GM21723 (cell line): ENCODE results near the gene KIF5A.

ENCODE experiments used
- ATAC-seq: cut with Tn5 transposase; IDR thresholded peaks from one replicate; pipeline ENCODE4 v1.9.1; 2021; ENCODE audit warnings: mild to moderate bottlenecking, moderate library complexity; ENCODE audit not compliant: unreplicated experiment

KIF5A gene

DNA sequence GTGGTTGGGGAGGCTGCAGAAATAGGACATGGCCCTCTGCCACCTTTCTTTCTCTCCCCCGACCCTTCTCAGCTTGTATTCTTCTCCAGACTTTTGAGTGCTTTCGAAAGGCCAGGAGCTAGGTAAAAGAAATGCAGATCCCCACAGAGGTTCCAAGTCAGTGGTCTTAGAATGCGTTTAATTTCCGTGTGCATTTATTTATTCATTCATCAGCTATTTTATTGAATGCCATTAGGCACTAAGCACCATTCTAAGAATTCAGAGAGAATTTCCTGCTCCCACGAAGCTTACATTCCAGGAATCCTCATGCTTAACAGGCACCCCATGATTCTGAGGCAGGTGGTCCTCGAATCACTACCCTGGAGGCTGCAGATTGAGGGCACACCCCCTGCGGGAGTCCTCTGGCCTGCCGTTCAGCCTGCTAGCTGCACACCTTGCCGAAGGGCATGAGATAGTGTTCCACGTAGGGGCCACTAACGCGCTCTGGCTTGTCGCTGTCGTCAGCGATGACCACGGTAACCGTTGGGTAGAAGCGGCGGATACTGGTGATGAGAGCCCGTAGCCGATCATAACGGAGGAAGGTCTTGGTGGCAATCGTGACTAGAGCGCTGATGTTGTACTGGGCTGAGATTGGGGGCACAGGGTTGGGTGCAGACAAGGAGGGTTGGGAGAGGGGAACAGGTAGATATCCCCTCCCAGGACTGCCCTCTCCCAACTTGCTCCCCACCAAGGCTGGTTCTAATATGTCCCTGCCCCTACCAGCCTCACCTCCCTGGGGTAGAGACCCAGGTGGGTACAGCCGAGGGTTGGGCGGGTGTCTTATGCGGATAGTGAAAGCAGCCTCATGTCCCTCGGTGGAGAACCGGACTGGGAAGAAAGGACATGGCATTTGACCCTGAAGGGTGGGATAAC is 78.7 kb downstream of the KIF5A start:
- ATAC-seq: no peak

DNA sequence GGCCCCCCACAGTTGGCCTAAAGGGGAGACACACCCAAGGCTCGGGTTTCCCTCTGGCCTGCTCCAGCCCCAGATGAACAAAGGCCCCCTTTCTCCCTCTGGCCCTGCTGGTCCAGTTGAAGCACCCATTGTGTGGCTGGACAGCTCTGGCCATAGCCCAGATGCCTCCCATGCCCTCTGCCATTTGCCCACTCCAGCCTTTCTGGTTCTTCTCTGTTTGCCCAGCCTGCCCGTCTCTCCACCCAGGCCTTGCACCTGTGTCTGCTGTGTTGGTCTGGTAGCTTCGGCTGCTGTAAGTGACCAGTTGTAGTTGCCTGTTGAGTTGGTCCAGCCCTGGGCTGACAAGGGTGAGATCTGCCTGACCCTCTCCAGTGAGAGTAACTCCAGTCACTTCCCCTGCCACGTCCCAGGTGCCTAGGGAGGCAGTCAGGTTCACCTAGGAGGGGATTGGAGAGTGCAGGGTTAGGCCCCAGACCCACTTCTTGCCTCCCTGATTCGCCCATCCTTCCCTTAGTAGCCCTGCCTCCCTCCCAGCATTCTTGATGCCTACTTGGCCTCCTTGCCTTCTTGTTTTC is 80.1 kb downstream of the KIF5A start:
- no peak for ATAC-seq

DNA sequence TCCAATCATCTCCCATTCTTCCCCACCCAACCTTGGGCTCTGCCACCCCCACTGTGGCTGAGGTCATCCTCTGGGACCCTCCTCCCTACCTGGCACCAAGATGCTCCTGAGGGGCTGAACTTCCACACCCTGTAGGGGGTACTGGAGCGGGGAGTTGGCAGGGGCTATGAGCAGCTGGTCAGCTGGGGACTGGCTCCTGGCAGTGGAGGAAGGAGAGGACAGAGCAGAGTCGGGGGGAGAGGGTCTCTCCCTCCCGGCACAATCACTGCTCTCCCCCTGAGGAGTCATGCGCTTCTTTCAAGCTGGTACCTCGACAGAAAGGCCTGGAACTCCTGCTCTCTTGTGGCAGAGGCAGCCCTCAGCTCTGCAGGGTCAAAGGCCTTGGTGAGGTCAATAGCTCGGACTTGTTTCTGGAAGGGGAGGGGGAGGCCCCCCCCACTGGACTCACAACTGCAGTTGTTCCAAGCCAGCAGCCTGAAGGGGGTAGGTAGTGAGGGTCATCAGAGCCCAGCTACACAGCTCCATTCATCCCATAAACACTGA is 81.1 kb downstream of the KIF5A start:
- no peak for ATAC-seq

DNA sequence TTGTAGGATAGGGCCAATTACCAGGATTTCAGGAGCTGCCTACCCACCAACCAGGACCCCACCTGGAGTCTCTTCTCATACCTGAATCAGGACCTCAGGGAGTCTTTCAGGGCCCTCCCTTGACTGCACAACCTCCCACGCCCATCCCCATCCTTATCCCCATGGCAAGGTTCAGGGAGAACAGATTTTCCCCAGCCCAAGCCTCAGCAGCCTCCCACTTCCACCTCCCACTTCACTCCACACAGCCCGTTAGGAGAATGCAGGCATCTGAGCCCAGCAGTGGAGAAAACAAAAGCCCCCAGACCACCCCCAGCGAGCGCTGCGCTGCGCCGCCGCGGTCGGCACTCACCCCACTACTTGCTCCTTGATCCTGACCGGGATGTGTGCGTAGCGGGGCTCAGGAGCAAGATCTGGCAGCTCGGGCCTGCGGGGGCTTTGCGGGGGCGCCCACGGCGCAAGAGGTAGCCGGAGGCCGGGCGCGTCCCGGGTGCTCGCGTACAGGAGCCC is 81.8 kb downstream of the KIF5A start:
- ATAC-seq: no peak

DNA sequence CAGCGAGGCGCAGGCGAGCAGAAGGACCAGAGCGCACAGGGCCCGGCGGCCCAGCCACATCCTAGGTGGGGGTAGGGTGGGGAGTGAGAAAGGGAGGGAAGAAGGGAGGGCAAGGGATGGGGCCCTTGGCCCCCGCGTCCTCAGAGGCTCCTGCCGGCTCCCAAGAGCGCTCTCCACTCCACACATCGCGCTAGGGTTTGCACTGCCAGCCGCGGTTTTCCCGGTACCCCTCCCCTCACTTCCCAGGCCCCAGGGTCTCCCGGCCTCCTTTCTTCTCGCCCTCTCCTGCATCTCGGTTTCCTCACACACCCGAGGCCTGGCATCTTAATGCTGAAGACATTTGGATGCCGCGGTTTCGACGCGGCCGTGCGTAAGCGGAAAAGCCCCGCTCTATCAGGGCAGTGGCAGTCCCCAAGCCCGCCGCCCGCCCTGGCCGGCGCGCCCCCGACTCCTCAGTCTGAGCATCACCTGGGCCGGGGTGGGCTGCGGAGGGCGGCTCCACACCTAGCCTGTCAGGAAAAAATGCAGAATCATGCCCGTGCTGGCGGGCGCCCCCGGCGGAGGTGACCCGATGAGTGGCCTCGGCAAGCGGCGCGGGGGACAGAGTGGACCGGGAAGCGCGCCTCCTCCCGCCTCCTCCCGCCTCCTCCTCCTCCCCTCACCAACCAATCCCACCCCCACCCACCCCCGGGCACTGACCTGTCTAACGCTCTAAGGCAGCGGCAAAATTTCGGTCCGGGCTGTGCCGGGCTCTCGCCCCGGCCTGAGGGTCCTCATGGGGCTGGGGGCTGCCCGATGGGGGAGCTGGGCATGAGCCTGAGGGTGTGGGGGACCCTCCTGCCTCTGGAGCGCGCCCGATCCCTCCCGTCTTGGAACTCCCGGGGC is 82.5 kb downstream of the KIF5A start:
- ATAC-seq: peak; percentile 32

DNA sequence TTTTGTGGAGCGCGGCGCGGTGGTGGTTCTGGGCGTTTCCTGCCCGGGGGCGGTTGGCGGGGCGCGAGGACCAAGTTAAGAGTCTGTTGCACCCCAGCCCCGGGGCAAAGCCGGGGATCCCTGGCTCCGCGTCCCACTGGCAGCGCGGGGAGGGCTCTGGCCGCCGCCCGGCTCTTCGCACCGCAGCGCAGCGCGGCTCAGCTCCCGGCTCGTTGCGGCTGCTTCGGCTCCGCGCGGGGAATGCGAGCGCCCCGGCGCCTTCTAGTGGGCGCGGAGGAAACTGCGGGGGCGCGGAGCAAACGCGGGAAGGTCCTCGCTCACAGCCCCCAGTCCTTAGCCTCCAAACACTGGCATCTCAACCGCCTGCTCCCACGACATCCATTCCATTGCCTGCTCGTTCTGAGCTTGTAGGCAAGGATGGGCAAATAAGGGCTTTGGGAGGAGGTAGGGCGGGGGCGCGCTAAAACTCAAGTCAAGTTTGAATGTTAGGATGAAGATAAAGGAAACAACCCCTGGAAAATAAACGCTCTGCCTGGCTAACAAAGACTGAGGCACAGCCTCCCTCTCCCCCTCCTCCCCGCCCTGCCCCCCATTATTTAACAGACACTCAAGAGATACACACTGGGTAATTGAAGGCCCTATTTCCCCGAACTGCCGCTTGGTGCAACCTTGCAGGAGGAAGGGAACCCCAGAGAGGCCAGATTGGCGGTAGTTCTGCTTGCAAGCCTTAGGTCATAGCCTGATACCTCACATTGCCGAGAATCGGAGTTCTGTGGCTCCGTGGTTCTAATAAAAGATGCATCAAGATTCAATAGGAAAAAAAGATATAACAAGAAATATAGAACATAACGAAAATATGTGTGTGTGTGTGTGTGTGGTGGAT is 83.4 kb downstream of the KIF5A start, which contains the start of gene B4GALNT1:
Gene B4GALNT1 (minus strand): TSS at position 244 of the 883 bp plus-strand sequence. CDS start 1,069 bp downstream, outside the sequence.
- ATAC-seq: peak; percentile 81
